OCI-M2 (cell line): Measurements from ENCODE around the gene PRDM1.

Experiments used
- DNase-seq: peaks from one replicate; lab custom pipeline; 2025; ENCODE audit not compliant: unreplicated experiment; lab: John Stamatoyannopoulos, UW

Gene PRDM1

GRCh38 chr6:106085984-106086813 is at the start of gene PRDM1:
TSS of gene PRDM1 (plus strand) at chr6:106086336. CDS start at chr6:106086554, 218 bp downstream.
- no peak for DNase-seq

- DNase-seq, result no peak
Measured at GRCh38 chr6:106037060-106037459, 49.1 kb upstream of the PRDM1 start.

- DNase-seq, result no peak
Measured at GRCh38 chr6:106039897-106040592, 46.1 kb upstream of the PRDM1 start.

GRCh38 chr6:106044151-106044550 is 42.0 kb upstream of the PRDM1 start:
- DNase-seq, result no peak

- DNase-seq, result no peak
Measured at GRCh38 chr6:106045077-106045476, 41.1 kb upstream of the PRDM1 start.

GRCh38 chr6:106046116-106046853 is 39.9 kb upstream of the PRDM1 start:
- no peak for DNase-seq

GRCh38 chr6:106046854-106047200 is 39.3 kb upstream of the PRDM1 start:
- DNase-seq, result no peak

GRCh38 chr6:106048336-106048735 is 37.8 kb upstream of the PRDM1 start:
- DNase-seq, result no peak

GRCh38 chr6:106050538-106050937 is 35.6 kb upstream of the PRDM1 start:
- no peak for DNase-seq

GRCh38 chr6:106051226-106051625 is 34.9 kb upstream of the PRDM1 start:
- no peak for DNase-seq

- DNase-seq, result no peak
Measured at GRCh38 chr6:106053484-106054205, 32.5 kb upstream of the PRDM1 start.

GRCh38 chr6:106055489-106055888 is 30.6 kb upstream of the PRDM1 start:
- DNase-seq, result no peak

- DNase-seq, result no peak
Measured at GRCh38 chr6:106056060-106056745, 29.9 kb upstream of the PRDM1 start.

- DNase-seq, result no peak
Measured at GRCh38 chr6:106056746-106057390, 29.3 kb upstream of the PRDM1 start.

- DNase-seq, result no peak
Measured at GRCh38 chr6:106059331-106059730, 26.8 kb upstream of the PRDM1 start.

GRCh38 chr6:106060167-106060566 is 26.0 kb upstream of the PRDM1 start:
- peak; percentile 22 for DNase-seq

- no peak for DNase-seq
Measured at GRCh38 chr6:106063448-106063850, 22.7 kb upstream of the PRDM1 start.

- no peak for DNase-seq
Measured at GRCh38 chr6:106064142-106064541, 22.0 kb upstream of the PRDM1 start.

GRCh38 chr6:106064756-106065155 is 21.4 kb upstream of the PRDM1 start:
- DNase-seq, result no peak

- DNase-seq, result no peak
Measured at GRCh38 chr6:106066989-106067388, 19.1 kb upstream of the PRDM1 start.
